SIG-M5 treated with dmso at 0.1 percent for 504 hours (cell line): ENCODE measurements around the gene SDHC.
"Not testable (repeated sequence)": the region's sequence is repeated elsewhere in the genome, so short reads cannot be mapped to it uniquely, and the experiment has no call there.

Source experiments
- DNase-seq: peaks from one replicate; lab custom pipeline; 2025; ENCODE audit not compliant: unreplicated experiment; lab: John Stamatoyannopoulos, UW

SDHC gene

GRCh38 chr1:161381707-161382106 is 67.5 kb downstream of the SDHC start:
- DNase-seq = no peak

GRCh38 chr1:161382214-161383019 is 68.2 kb downstream of the SDHC start:
- DNase-seq = peak; percentile 87

- no peak for DNase-seq
Observed at GRCh38 chr1:161388639-161389038, 74.5 kb downstream of the SDHC start.

GRCh38 chr1:161389158-161389557 is 75.0 kb downstream of the SDHC start:
- DNase-seq = not testable (repeated sequence)

- peak; percentile 98 for DNase-seq
Observed at GRCh38 chr1:161389691-161390558, 75.7 kb downstream of the SDHC start.

- DNase-seq = no peak
Observed at GRCh38 chr1:161390559-161390858, 76.3 kb downstream of the SDHC start.

GRCh38 chr1:161391136-161391535 is 77.0 kb downstream of the SDHC start:
- DNase-seq = not testable (repeated sequence)

GRCh38 chr1:161391611-161392010 is 77.4 kb downstream of the SDHC start:
- DNase-seq = no peak

GRCh38 chr1:161393151-161393550 is 79.0 kb downstream of the SDHC start:
- no peak for DNase-seq

GRCh38 chr1:161397038-161397437 is 82.9 kb downstream of the SDHC start:
- not testable (repeated sequence) for DNase-seq

- DNase-seq = peak; percentile 70
Observed at GRCh38 chr1:161398900-161399256, 84.7 kb downstream of the SDHC start.

- DNase-seq = peak; percentile 97
Observed at GRCh38 chr1:161399257-161399998, 85.2 kb downstream of the SDHC start.

- DNase-seq = no peak
Observed at GRCh38 chr1:161402446-161402845, 88.3 kb downstream of the SDHC start.

GRCh38 chr1:161404051-161404597 is 89.9 kb downstream of the SDHC start:
- DNase-seq = peak; percentile 41

GRCh38 chr1:161406551-161406950 is 92.4 kb downstream of the SDHC start:
- not testable (repeated sequence) for DNase-seq

GRCh38 chr1:161407451-161407985 is 93.3 kb downstream of the SDHC start:
- DNase-seq = no peak

- no peak for DNase-seq
Observed at GRCh38 chr1:161408429-161409052, 94.4 kb downstream of the SDHC start.

- DNase-seq = not testable (repeated sequence)
Observed at GRCh38 chr1:161409848-161410635, 95.9 kb downstream of the SDHC start.

GRCh38 chr1:161410636-161410970 is 96.4 kb downstream of the SDHC start:
- DNase-seq = not testable (repeated sequence)
